ENCODE data around the gene NFATC2. TPM values are rescaled to one million over a fixed set of nuclear protein-coding genes. Genes with fewer than 3 reads are reported as not detected.
"Not testable (repeated sequence)": the region's sequence is repeated elsewhere in the genome, so short reads cannot be mapped to it uniquely, and the experiment has no call there.

Gene NFATC2
- total and polyA plus RNA-seq, 12 donors, result 0.61 to 7.7 (median 4.0) TPM

GRCh38 chr20:51573576-51574243 is 31.2 kb upstream of the NFATC2 start:
- WGBS, 4 donors, result 53 to 73% (median 66%) methylated on average over 7 to 8 of the region's 8 CpGs
- no peak for DNase-seq
- no peaks in the 10 kb centered on the region for H3K9me3 ChIP-seq (replicated peaks in 1 of 3)
- intact Hi-C loops (cut with DNase I), result no loop called here
- no peaks in the 10 kb centered on the region for H3K4me1 ChIP-seq (replicated peaks in 1 of 2)
- H3K27ac ChIP-seq, result no peak overlapping the region
- no peak overlapping the region for H3K4me3 ChIP-seq
- H3K36me3 ChIP-seq (replicated peaks in 1 of 2), result no peaks in the 10 kb centered on the region
- no peak for TF ChIP-seq CTCF (IDR thresholded peaks at IDR 0.05)
- TF ChIP-seq POLR2A (IDR thresholded peaks at IDR 0.05), result no peak
- no peaks in the 10 kb centered on the region for H3K27me3 ChIP-seq

- no peak overlapping the region for H3K4me3 ChIP-seq
- no peak for DNase-seq
- peaks cover 7% of the 10 kb centered on the region for H3K27me3 ChIP-seq
- no peaks in the 10 kb centered on the region for H3K36me3 ChIP-seq (replicated peaks in 1 of 2)
- no peaks in the 10 kb centered on the region for H3K9me3 ChIP-seq (replicated peaks in 1 of 3)
- 70 to 81% (median 71%) methylated on average over 4 of the region's 4 CpGs for WGBS, 4 donors
- intact Hi-C loops (cut with DNase I), result no loop called here
- H3K4me1 ChIP-seq (replicated peaks in 1 of 2), result no peaks in the 10 kb centered on the region
- TF ChIP-seq CTCF (IDR thresholded peaks at IDR 0.05), result no peak
- TF ChIP-seq POLR2A (IDR thresholded peaks at IDR 0.05), result no peak
- H3K27ac ChIP-seq, result no peak overlapping the region
Measured at GRCh38 chr20:51571460-51571794, 28.9 kb upstream of the NFATC2 start.

- H3K36me3 ChIP-seq (replicated peaks in 1 of 2), result no peaks in the 10 kb centered on the region
- no peak overlapping the region for H3K4me3 ChIP-seq
- H3K27me3 ChIP-seq, result peaks cover 7% of the 10 kb centered on the region
- H3K4me1 ChIP-seq (replicated peaks in 1 of 2), result no peaks in the 10 kb centered on the region
- H3K27ac ChIP-seq, result no peak overlapping the region
- DNase-seq, result no peak
- WGBS, 4 donors, result 56 to 78% (median 63%) methylated on average over 14 to 16 of the region's 16 CpGs
- intact Hi-C loops (cut with DNase I), result no loop called here
- no peaks in the 10 kb centered on the region for H3K9me3 ChIP-seq (replicated peaks in 1 of 3)
- TF ChIP-seq POLR2A (IDR thresholded peaks at IDR 0.05), result no peak
- TF ChIP-seq CTCF (IDR thresholded peaks at IDR 0.05), result no peak
Measured at GRCh38 chr20:51570739-51571459, 28.4 kb upstream of the NFATC2 start.

GRCh38 chr20:51569815-51570738 is 27.6 kb upstream of the NFATC2 start:
- no peaks in the 10 kb centered on the region for H3K36me3 ChIP-seq (replicated peaks in 1 of 2)
- WGBS, 4 donors, result 80 to 85% (median 82%) methylated on average over 21 to 25 of the region's 25 CpGs
- H3K4me1 ChIP-seq (replicated peaks in 1 of 2), result no peaks in the 10 kb centered on the region
- no peaks in the 10 kb centered on the region for H3K9me3 ChIP-seq (replicated peaks in 1 of 3)
- no peak overlapping the region for H3K4me3 ChIP-seq
- H3K27ac ChIP-seq, result no peak overlapping the region
- H3K27me3 ChIP-seq, result peaks cover 7% of the 10 kb centered on the region
- no peak for TF ChIP-seq CTCF (IDR thresholded peaks at IDR 0.05)
- no peak for TF ChIP-seq POLR2A (IDR thresholded peaks at IDR 0.05)
- no peak for DNase-seq
- intact Hi-C loops (cut with DNase I), result no loop called here

- H3K4me1 ChIP-seq (replicated peaks in 1 of 2); DNase-seq; H3K4me3 ChIP-seq; H3K9me3 ChIP-seq (replicated peaks in 1 of 3); H3K27me3 ChIP-seq; H3K27ac ChIP-seq; intact Hi-C loops (cut with DNase I); H3K36me3 ChIP-seq (replicated peaks in 1 of 2): not testable (repeated sequence)
- 77 to 89% (median 83%) methylated on average over 3 of the region's 3 CpGs for WGBS, 4 donors
Measured at GRCh38 chr20:51568533-51568932, 26.0 kb upstream of the NFATC2 start.
